Measurements from ENCODE around the gene WBP11. TPM values are rescaled to one million over a fixed set of nuclear protein-coding genes. Genes with fewer than 3 reads are reported as not detected.

Gene WBP11
- total RNA-seq, 1 experiment from 2014 or later, result 150 TPM

DNA sequence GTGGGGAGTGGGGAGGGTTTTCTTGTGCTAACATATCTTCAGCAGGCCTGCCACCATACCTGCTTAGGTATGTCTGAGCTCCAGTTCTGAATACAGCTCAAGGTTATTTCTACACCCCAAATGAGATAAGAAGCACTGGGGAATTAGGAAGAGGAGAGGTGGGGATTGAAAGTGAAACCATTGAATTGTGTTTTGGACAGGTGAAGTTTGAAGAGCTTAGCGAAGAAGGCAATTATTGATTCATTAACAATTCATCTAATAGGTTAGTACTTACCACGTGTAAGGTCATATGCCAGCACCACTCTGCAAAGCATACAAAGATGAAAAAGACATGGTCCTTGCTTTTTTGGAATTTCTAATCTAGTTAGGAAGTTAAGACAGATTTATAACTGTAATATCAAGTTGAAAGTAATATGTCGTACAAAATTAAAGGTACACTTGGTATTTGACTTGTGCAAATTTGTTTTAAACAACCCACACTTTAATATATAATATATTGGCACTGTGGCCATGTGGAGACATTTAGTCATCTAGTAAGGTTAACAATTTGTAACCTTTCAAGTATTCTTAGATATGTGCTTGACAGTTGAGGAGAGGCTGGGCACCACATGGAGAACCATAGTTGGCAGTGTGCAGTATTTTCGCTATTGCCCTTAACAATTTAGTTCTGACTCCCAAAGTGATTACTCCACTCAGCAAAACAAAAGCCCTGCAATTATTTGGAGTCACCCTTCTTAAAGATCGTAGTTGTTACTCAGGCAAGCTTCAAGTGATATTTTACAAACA, 7.1 kb upstream of the WBP11 start:
- H3K27me3 ChIP-seq (replicated peaks; ENCODE audit: insufficient read depth, low read depth, low read length, poor library complexity), result no peaks in the 10 kb centered on the region
- intact Hi-C loops (cut with micrococcal nuclease; ENCODE audit: unreplicated experiment), result no loop called here
- H3K4me3 ChIP-seq (ENCODE audit: low read depth, low read length, poor library complexity, severe bottlenecking), result no peak overlapping the region
- ChIA-PET POLR2A (ENCODE audit: low non-redundant PET) (interaction anchor here (0.5 kb wide), 1 partner anchor 49 kb away, joined by 3 read pairs; no protein-coding TSS in a partner anchor), CTCF (interaction anchor here (0.9 kb wide), 1 partner anchor 185 kb away, joined by 7 read pairs; no protein-coding TSS in a partner anchor)
- no TSS peak for BruUV-seq (replicated peaks)
- no peak overlapping the region for H3K27ac ChIP-seq (ENCODE audit: low read depth, low read length, poor library complexity, severe bottlenecking)
- DNase-seq (ENCODE audit: low spot score), result no peak
- no peaks in the 10 kb centered on the region for H3K36me3 ChIP-seq (ENCODE audit: insufficient read depth, low read length, poor library complexity, severe bottlenecking)
- H3K9me3 ChIP-seq (ENCODE audit: low read depth, low read length, poor library complexity, severe bottlenecking), result no peaks in the 10 kb centered on the region
- no peak for TF ChIP-seq EZH2 (IDR thresholded peaks at IDR 0.05; ENCODE audit: borderline replicate concordance, low read depth, low read length, poor library complexity, severe bottlenecking)
- TF ChIP-seq, protein P1, sequence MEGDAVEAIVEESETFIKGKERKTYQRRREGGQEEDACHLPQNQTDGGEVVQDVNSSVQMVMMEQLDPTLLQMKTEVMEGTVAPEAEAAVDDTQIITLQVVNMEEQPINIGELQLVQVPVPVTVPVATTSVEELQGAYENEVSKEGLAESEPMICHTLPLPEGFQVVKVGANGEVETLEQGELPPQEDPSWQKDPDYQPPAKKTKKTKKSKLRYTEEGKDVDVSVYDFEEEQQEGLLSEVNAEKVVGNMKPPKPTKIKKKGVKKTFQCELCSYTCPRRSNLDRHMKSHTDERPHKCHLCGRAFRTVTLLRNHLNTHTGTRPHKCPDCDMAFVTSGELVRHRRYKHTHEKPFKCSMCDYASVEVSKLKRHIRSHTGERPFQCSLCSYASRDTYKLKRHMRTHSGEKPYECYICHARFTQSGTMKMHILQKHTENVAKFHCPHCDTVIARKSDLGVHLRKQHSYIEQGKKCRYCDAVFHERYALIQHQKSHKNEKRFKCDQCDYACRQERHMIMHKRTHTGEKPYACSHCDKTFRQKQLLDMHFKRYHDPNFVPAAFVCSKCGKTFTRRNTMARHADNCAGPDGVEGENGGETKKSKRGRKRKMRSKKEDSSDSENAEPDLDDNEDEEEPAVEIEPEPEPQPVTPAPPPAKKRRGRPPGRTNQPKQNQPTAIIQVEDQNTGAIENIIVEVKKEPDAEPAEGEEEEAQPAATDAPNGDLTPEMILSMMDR (conservative IDR thresholded peaks at IDR 0.05; ENCODE audit: low read depth, low read length), result no peak
- no peaks in the 10 kb centered on the region for H3K4me1 ChIP-seq (ENCODE audit: insufficient read depth, low read length, poor library complexity, severe bottlenecking)

DNA sequence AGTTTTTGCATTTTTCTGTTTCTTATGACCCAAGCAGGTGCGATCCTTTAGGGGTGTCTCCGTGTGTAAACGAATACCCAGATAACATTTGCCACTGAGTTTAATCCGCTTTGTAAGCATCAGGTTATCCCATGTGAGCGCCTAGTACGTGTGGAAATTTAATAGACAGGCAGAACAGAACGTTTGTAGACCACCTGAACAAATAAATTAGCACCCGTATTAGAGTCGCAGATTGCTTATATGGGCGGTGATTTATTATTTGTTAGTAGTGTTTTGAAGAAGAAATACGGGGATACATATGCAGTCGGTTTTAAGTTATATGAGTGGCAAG, 517 bp upstream of the WBP11 start:
- Histone ChIP-seq H3K27me3 (replicated peaks; ENCODE audit: insufficient read depth, low read depth, low read length, poor library complexity) (no peaks in the 10 kb centered on the region), H3K27ac (ENCODE audit: low read depth, low read length, poor library complexity, severe bottlenecking) (peak overlapping the region; percentile 92), H3K9me3 (ENCODE audit: low read depth, low read length, poor library complexity, severe bottlenecking) (no peaks in the 10 kb centered on the region), H3K4me1 (ENCODE audit: insufficient read depth, low read length, poor library complexity, severe bottlenecking) (peaks cover 17% of the 10 kb centered on the region), H3K4me3 (ENCODE audit: low read depth, low read length, poor library complexity, severe bottlenecking) (peak overlapping the region; percentile 79), H3K36me3 (ENCODE audit: insufficient read depth, low read length, poor library complexity, severe bottlenecking) (peaks cover 22% of the 10 kb centered on the region)
- TF ChIP-seq EZH2 (IDR thresholded peaks at IDR 0.05; ENCODE audit: borderline replicate concordance, low read depth, low read length, poor library complexity, severe bottlenecking), result no peak
- TF ChIP-seq, protein P1 (conservative IDR thresholded peaks at IDR 0.05; ENCODE audit: low read depth, low read length), result no peak
- intact Hi-C loops (cut with micrococcal nuclease; ENCODE audit: unreplicated experiment), result loop anchor here (1.0 kb wide), 1 partner anchor 32 kb away; a partner anchor contains a TSS
- DNase-seq (ENCODE audit: low spot score), result no peak
- CTCF ChIA-PET, result no interaction called here
- POLR2A ChIA-PET (ENCODE audit: low non-redundant PET), result no interaction called here
- BruUV-seq (replicated peaks), result TSS peak; percentile 88

DNA sequence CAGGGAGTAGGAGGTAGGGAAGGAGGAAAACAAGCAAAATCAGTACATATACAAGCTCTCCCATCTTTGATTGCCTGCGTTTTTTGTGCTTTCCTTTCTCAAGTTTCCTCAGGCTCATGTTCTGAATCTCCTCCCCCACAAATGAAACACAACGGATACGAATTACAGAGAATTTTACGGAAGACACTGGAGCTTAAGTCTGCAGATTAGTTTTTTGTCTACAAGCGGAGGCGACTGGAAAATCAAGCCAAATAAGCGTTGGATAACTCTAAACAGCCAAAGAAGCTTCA, 612 bp downstream of the WBP11 start:
- Histone ChIP-seq H3K27ac (ENCODE audit: low read depth, low read length, poor library complexity, severe bottlenecking) (peak overlapping the region; percentile 92), H3K4me1 (ENCODE audit: insufficient read depth, low read length, poor library complexity, severe bottlenecking) (peaks cover 22% of the 10 kb centered on the region), H3K36me3 (ENCODE audit: insufficient read depth, low read length, poor library complexity, severe bottlenecking) (peaks cover 34% of the 10 kb centered on the region), H3K4me3 (ENCODE audit: low read depth, low read length, poor library complexity, severe bottlenecking) (peak overlapping the region; percentile 79), H3K27me3 (replicated peaks; ENCODE audit: insufficient read depth, low read depth, low read length, poor library complexity) (no peaks in the 10 kb centered on the region), H3K9me3 (ENCODE audit: low read depth, low read length, poor library complexity, severe bottlenecking) (no peaks in the 10 kb centered on the region)
- POLR2A ChIA-PET (ENCODE audit: low non-redundant PET), result interaction anchor here (0.6 to 0.7 kb wide), 2 partner anchors 54 to 1848 kb away, joined by 3 to 4 read pairs; no protein-coding TSS in a partner anchor
- DNase-seq (ENCODE audit: low spot score), result no peak
- TF ChIP-seq, protein P1 (conservative IDR thresholded peaks at IDR 0.05; ENCODE audit: low read depth, low read length), result no peak
- no peak for TF ChIP-seq EZH2 (IDR thresholded peaks at IDR 0.05; ENCODE audit: borderline replicate concordance, low read depth, low read length, poor library complexity, severe bottlenecking)
- CTCF ChIA-PET, result no interaction called here
- BruUV-seq (replicated peaks), result no TSS peak
- intact Hi-C loops (cut with micrococcal nuclease; ENCODE audit: unreplicated experiment), result loop anchor here (1.0 kb wide), 1 partner anchor 31 kb away; a partner anchor contains a TSS
